ENCODE data around the gene RIT2. TPM values are rescaled to one million over a fixed set of nuclear protein-coding genes. Genes with fewer than 3 reads are reported as not detected.

RIT2 gene
- polyA plus RNA-seq, 1 experiment: not detected

DNA sequence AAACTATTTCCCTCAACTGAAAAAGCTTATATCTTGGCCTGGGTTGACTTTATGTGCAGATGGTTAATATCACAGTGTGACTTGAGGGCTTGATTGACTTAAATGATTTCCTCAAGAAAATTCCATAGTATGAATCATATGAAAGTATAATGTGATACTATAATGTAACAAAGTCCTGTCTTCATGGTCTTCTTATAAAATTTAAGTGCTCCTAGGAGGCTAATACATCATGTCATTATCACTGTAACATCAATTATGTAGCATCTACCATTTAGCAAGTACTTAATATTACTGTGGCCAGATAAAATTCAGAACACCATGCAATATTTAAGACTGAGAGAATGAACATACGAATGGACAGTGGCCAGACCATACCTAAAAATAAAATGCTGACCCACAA, 276.1 kb downstream of the RIT2 start:
- H3K27ac ChIP-seq (ENCODE audit: low read depth, low read length): no peak overlapping the region
- H3K9me3 ChIP-seq (ENCODE audit: control insufficient read depth, insufficient read depth, low read length): 0 out of 2 replicates have a peak, but pooled peaks cover 2% of the 10 kb centered on the region
- TF ChIP-seq, protein P1, sequence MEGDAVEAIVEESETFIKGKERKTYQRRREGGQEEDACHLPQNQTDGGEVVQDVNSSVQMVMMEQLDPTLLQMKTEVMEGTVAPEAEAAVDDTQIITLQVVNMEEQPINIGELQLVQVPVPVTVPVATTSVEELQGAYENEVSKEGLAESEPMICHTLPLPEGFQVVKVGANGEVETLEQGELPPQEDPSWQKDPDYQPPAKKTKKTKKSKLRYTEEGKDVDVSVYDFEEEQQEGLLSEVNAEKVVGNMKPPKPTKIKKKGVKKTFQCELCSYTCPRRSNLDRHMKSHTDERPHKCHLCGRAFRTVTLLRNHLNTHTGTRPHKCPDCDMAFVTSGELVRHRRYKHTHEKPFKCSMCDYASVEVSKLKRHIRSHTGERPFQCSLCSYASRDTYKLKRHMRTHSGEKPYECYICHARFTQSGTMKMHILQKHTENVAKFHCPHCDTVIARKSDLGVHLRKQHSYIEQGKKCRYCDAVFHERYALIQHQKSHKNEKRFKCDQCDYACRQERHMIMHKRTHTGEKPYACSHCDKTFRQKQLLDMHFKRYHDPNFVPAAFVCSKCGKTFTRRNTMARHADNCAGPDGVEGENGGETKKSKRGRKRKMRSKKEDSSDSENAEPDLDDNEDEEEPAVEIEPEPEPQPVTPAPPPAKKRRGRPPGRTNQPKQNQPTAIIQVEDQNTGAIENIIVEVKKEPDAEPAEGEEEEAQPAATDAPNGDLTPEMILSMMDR (IDR thresholded peaks at IDR 0.05; ENCODE audit: low read depth, low read length): no peak
- CTCF ChIA-PET: no interaction called here
- no peak overlapping the region for H3K4me3 ChIP-seq (ENCODE audit: low read depth, low read length)
- DNase-seq (ENCODE audit: low read depth, low spot score): no peak
- POLR2A ChIA-PET: no interaction called here
- no peaks in the 10 kb centered on the region for H3K27me3 ChIP-seq (ENCODE audit: control insufficient read depth, insufficient read depth, low read length)

DNA sequence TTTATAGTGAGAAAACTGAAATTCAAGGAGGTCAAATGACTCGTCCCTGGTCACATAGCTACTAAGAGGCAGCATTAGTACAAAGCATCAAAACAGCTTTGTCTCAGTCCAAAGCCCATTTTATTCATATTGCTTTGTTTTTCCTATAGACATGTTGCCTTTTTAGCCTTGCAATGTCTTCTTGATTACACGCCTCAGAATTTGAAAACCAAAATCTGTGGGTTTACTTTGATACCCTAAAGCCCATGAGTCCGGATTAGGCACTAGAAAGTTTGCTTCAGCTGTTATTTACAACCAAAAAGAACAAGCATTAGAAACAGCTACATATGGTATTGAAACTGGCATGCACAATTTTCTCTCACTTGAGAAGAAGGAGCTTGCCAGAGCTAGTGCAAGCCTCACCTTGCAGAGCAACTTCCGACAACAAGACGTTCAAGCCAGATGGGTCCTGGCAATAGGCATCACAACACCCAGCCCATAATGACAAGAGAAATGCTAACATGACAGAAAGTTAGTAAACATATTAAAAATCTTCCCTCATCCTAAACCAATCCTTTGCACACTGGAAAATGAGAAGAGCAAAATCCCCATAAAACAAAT, 276.8 kb downstream of the RIT2 start:
- CTCF ChIA-PET: no interaction called here
- H3K27ac ChIP-seq (ENCODE audit: low read depth, low read length): no peak overlapping the region
- no peak for DNase-seq (ENCODE audit: low read depth, low spot score)
- no peaks in the 10 kb centered on the region for H3K27me3 ChIP-seq (ENCODE audit: control insufficient read depth, insufficient read depth, low read length)
- H3K4me3 ChIP-seq (ENCODE audit: low read depth, low read length): no peak overlapping the region
- H3K9me3 ChIP-seq (ENCODE audit: control insufficient read depth, insufficient read depth, low read length): no peaks in the 10 kb centered on the region
- TF ChIP-seq, protein P1 (IDR thresholded peaks at IDR 0.05; ENCODE audit: low read depth, low read length): no peak
- POLR2A ChIA-PET: no interaction called here

DNA sequence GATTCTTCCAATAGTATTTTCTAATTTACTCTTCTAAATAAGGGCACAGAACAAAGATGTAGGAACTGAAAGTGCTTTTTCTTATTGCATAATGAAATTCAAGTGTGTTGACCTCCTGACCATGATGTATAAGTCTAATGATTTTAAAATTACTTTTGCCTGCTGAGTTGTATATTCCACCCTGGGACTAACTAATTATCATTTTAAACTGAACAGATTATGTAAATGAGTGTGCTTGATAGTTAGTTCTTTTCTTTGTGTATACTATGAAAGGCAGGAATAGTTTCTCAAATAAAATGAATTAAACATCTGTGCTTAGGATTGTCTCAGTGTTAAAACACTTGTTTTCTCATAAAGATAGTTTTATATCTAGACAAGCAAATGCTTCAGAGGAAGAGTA, 284.5 kb downstream of the RIT2 start:
- TF ChIP-seq, protein P1 (IDR thresholded peaks at IDR 0.05; ENCODE audit: low read depth, low read length): no peak
- ChIA-PET POLR2A (no interaction called here), CTCF (no interaction called here)
- Histone ChIP-seq H3K27me3 (ENCODE audit: control insufficient read depth, insufficient read depth, low read length) (no peaks in the 10 kb centered on the region), H3K4me3 (ENCODE audit: low read depth, low read length) (no peak overlapping the region), H3K9me3 (ENCODE audit: control insufficient read depth, insufficient read depth, low read length) (no peaks in the 10 kb centered on the region; the same call in 1 of the 2 replicates), H3K27ac (ENCODE audit: low read depth, low read length) (no peak overlapping the region)
- no peak for DNase-seq (ENCODE audit: low read depth, low spot score)

DNA sequence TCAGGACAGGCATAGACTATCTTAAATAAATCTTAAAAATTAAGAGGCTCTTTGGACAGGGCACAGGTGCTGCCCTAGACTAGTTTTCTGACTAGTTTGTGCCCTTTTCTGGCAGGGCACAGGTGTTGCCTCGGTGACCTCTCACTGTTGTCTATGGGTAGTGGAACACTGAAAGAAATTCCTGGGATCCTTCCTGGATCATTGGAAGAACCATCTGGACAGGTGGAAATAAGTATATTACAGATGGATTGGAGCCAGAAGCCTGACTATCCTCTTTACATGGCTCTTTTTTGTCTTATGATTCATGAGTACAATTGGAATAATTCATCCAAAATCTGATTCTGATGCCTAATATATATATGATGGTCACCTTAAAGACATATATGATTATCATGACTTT, 286.6 kb downstream of the RIT2 start:
- ChIA-PET CTCF (no interaction called here), POLR2A (no interaction called here)
- Histone ChIP-seq H3K27ac (ENCODE audit: low read depth, low read length) (no peak overlapping the region), H3K4me3 (ENCODE audit: low read depth, low read length) (no peak overlapping the region), H3K27me3 (ENCODE audit: control insufficient read depth, insufficient read depth, low read length) (no peaks in the 10 kb centered on the region), H3K9me3 (ENCODE audit: control insufficient read depth, insufficient read depth, low read length) (no peaks in the 10 kb centered on the region; the same call in 1 of the 2 replicates)
- TF ChIP-seq, protein P1 (IDR thresholded peaks at IDR 0.05; ENCODE audit: low read depth, low read length): no peak
- no peak for DNase-seq (ENCODE audit: low read depth, low spot score)

DNA sequence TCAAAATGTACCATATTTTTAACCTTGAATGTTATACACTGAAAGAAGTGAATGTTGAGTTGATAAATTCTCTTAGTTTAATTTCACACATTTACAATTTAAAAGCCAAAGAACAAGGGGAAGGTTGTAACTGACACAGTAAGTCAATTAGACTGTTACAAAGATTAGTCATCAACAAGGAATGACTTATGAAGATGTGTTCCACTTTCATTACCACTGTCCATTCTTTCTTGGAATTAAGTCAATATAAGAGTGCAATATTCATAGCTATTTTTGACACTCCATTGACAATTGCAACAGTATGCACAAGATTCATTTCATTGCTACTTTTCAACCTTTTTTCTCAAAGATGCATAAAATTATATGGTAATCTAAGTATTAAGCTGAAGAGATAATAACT, 291.3 kb downstream of the RIT2 start:
- ChIA-PET POLR2A (no interaction called here), CTCF (no interaction called here)
- DNase-seq (ENCODE audit: low read depth, low spot score): no peak
- TF ChIP-seq, protein P1 (IDR thresholded peaks at IDR 0.05; ENCODE audit: low read depth, low read length): no peak
- Histone ChIP-seq H3K27ac (ENCODE audit: low read depth, low read length) (no peak overlapping the region), H3K27me3 (ENCODE audit: control insufficient read depth, insufficient read depth, low read length) (no peaks in the 10 kb centered on the region), H3K4me3 (ENCODE audit: low read depth, low read length) (no peak overlapping the region), H3K9me3 (ENCODE audit: control insufficient read depth, insufficient read depth, low read length) (no peaks in the 10 kb centered on the region; the same call in 1 of the 2 replicates)

All from AG04450 (cell line).